Natural killer cell (primary cell): ENCODE measurements around the gene LGALS4. TPM values are rescaled to one million over a fixed set of nuclear protein-coding genes. Genes with fewer than 3 reads are reported as not detected.

Experiments
- ATAC-seq, 3 donors: fragments of 150-1000 bp in 2 of 3; fragments of 200-7000 bp in 1 of 3; cut with Tn5 transposase; 1 replicate in 1 of 3; 2 replicates in 2 of 3; pipeline ENCODE4 v1.10.0; 2021; ENCODE audit warnings: mild to moderate bottlenecking in 2 of 3, moderate library complexity in 2 of 3
- DNase-seq, 2 donors: peaks; one replicate each; pipeline versions ENCODE4 v3.0.0 to v3.0.0-alpha.2; 2013 to 2021; ENCODE audit warnings: mixed read lengths in 1 of 2
- H3K27ac ChIP-seq: one replicate; pipeline ENCODE4 v1.5.1; 2013; ENCODE audit warnings: mild to moderate bottlenecking, low read length
- H3K27me3 ChIP-seq: one replicate; pipeline ENCODE4 v1.6.1; 2013; ENCODE audit warnings: low read length; ENCODE audit not compliant: control insufficient read depth, insufficient read depth
- H3K36me3 ChIP-seq: one replicate; pipeline ENCODE4 v1.6.1; 2013; ENCODE audit warnings: low read length; ENCODE audit not compliant: control insufficient read depth, insufficient read depth
- H3K4me1 ChIP-seq: one replicate; pipeline ENCODE4 v1.6.1; 2013; ENCODE audit warnings: low read length; ENCODE audit not compliant: control insufficient read depth, insufficient read depth
- H3K4me3 ChIP-seq: one replicate; pipeline ENCODE4 v1.5.1; 2013; ENCODE audit warnings: low read length
- H3K9me3 ChIP-seq: one replicate; pipeline ENCODE4 v1.6.1; 2013; ENCODE audit warnings: low read length; ENCODE audit not compliant: control insufficient read depth, insufficient read depth
- H3K27ac Mint-ChIP-seq, 2 donors: one replicate each; pipeline ENCODE4 v1.8.0; 2022; ENCODE audit warnings: mild to moderate bottlenecking in 2 of 2, mixed read lengths in 2 of 2, moderate library complexity in 1 of 2
- H3K27me3 Mint-ChIP-seq, 2 donors: one replicate each; pipeline ENCODE4 v1.8.0; 2022; ENCODE audit warnings: low read depth in 2 of 2, mixed read lengths in 2 of 2
- H3K36me3 Mint-ChIP-seq: one replicate; pipeline ENCODE4 v1.8.0; 2022; ENCODE audit warnings: mixed read lengths
- H3K4me1 Mint-ChIP-seq, 2 donors: one replicate each; pipeline ENCODE4 v1.8.0; 2022; ENCODE audit warnings: mixed read lengths in 2 of 2
- H3K4me3 Mint-ChIP-seq: one replicate; pipeline ENCODE4 v1.8.0; 2022; ENCODE audit warnings: mild to moderate bottlenecking, moderate library complexity, mixed read lengths
- H3K9me3 Mint-ChIP-seq, 2 donors: one replicate each; pipeline ENCODE4 v1.8.0; 2022; ENCODE audit warnings: mixed read lengths in 2 of 2
- CTCF ChIP-seq: fragments of 200-600 bp; IDR thresholded peaks from one replicate; pipeline ENCODE4 v1.8.0; 2022; ENCODE audit warnings: antibody characterized with exemption
- WGBS: methylation state at CpG from one replicate; pipeline ENCODE4 v1.1.7; 2013; ENCODE audit warnings: missing lambda C conversion rate; ENCODE audit not compliant: insufficient coverage; 5-methylcytosine and 5-hydroxymethylcytosine counted together
- intact Hi-C: fragments of 100-400 bp; cut with micrococcal nuclease; formaldehyde crosslinking; loops from one replicate; pipeline ENCODE4 v1.14.2; 2022
- total RNA-seq, 4 donors: library from RNA; stranded (reverse); fragments of 120-200 nt in 1 of 4; gene quantifications; one replicate each; pipeline versions ENCODE4 v1.2.3 to v1.2.4, GENCODE V29; 2013 to 2022

Gene LGALS4
- total RNA-seq, 3 donors from 2014 or later (not counting 1 experiment from before 2014, with no cell fraction given), result 4.2 to 4.8 (median 4.6) TPM

GRCh38 chr19:38845374-38846024 is 32.8 kb upstream of the LGALS4 start:
- WGBS, result 94% methylated on average over 14 of the region's 14 CpGs
- TF ChIP-seq CTCF, result no peak
- Mint-ChIP-seq H3K27ac (peak overlapping the region; percentile 48 to 99), H3K4me3 (peak overlapping the region; percentile 3), H3K27me3 (no peaks in the 10 kb centered on the region), H3K9me3 (no peaks in the 10 kb centered on the region), H3K4me1 (peaks cover 70 to 89% of the 10 kb centered on the region in 2 donors), H3K36me3 (peaks cover 34% of the 10 kb centered on the region)
- H3K27ac ChIP-seq, result no peak overlapping the region
- no peak for ATAC-seq
- DNase-seq, result no peak
- intact Hi-C loops, result no loop called here
- peaks cover 72% of the 10 kb centered on the region for H3K4me1 ChIP-seq
- no peaks in the 10 kb centered on the region for H3K27me3 ChIP-seq
- peaks cover 72% of the 10 kb centered on the region for H3K36me3 ChIP-seq
- H3K9me3 ChIP-seq, result no peaks in the 10 kb centered on the region
- no peak overlapping the region for H3K4me3 ChIP-seq

DNA sequence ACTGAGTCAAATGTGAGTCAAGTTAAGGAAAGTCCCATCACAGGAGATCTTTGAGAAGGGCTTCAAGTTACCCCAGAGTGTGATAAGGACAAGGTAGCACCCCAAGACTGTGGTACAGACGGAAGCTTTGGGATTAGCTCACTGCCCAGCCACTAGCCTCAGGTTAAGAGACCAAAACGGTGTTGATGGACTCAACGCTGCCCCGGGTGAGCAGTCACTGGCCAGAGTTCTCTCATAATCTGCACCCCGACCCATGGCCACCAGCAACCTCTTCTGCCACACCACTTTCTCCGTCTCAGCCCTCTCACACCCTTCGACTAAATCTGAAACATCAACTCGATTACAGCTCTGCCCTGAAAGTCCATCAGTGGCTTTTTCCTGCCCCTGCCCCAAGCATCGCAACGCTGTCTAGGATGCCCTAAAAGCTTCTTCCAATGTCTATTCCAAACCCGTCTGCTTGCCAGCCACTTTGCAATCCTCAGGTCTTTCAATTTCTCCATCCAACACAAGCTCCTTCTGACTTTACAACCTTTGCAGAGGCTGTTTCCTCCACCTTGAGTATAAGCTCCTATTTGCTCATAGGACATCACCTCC is 31.4 kb upstream of the LGALS4 start:
- ATAC-seq (no peak), DNase-seq (no peak)
- H3K4me3 ChIP-seq, result no peak overlapping the region
- Mint-ChIP-seq H3K27me3 (no peaks in the 10 kb centered on the region), H3K36me3 (peaks cover 34% of the 10 kb centered on the region), H3K27ac (peak overlapping the region; percentile 71 to 99), H3K4me3 (peak overlapping the region; percentile 50), H3K9me3 (no peaks in the 10 kb centered on the region), H3K4me1 (peaks cover 70 to 84% of the 10 kb centered on the region in 2 donors)
- TF ChIP-seq CTCF, result no peak
- peaks cover 72% of the 10 kb centered on the region for H3K4me1 ChIP-seq
- 88% methylated on average over 11 of the region's 11 CpGs for WGBS
- intact Hi-C loops, result no loop called here
- H3K9me3 ChIP-seq, result no peaks in the 10 kb centered on the region
- H3K27me3 ChIP-seq, result no peaks in the 10 kb centered on the region
- peaks cover 84% of the 10 kb centered on the region for H3K36me3 ChIP-seq
- H3K27ac ChIP-seq, result no peak overlapping the region

- no peak for TF ChIP-seq CTCF
- Mint-ChIP-seq H3K36me3 (peaks cover 34% of the 10 kb centered on the region), H3K27me3 (no peaks in the 10 kb centered on the region), H3K4me1 (peaks cover 61 to 80% of the 10 kb centered on the region in 2 donors), H3K9me3 (no peaks in the 10 kb centered on the region), H3K27ac (peak overlapping the region; percentile 67 to 99), H3K4me3 (peak overlapping the region; percentile 78)
- H3K27ac ChIP-seq, result peak overlapping the region; percentile 42
- H3K36me3 ChIP-seq, result peaks cover 93% of the 10 kb centered on the region
- no peaks in the 10 kb centered on the region for H3K9me3 ChIP-seq
- no peaks in the 10 kb centered on the region for H3K27me3 ChIP-seq
- H3K4me3 ChIP-seq, result no peak overlapping the region
- WGBS, result 93% methylated on average over 9 of the region's 9 CpGs
- no peak for DNase-seq
- intact Hi-C loops, result no loop called here
- peaks cover 63% of the 10 kb centered on the region for H3K4me1 ChIP-seq
- ATAC-seq, result no peak
Observed at GRCh38 chr19:38843175-38843758, 30.5 kb upstream of the LGALS4 start.
